ENCODE measurements around the gene GNG7. TPM values are rescaled to one million over a fixed set of nuclear protein-coding genes. Genes with fewer than 3 reads are reported as not detected.
"Not testable (repeated sequence)": the region's sequence is repeated elsewhere in the genome, so short reads cannot be mapped to it uniquely, and the experiment has no call there.

Gene GNG7
- total RNA-seq, 1 donor from 2014 or later: 0.96 TPM

GRCh38 chr19:2659856-2660432 lies 42.5 kb downstream of the GNG7 start:
- TF ChIP-seq CTCF (IDR thresholded peaks at IDR 0.05): no peak
- intact Hi-C loops (cut with DNase I): loop anchor here (10.0 kb wide), 1 partner anchor 195 kb away; no protein-coding TSS in a partner anchor
- DNase-seq (ENCODE audit: low spot score in 2 of 2): no peak
- Histone ChIP-seq H3K36me3 (no peaks in the 10 kb centered on the region), H3K27ac (no peak overlapping the region), H3K4me1 (no peaks in the 10 kb centered on the region), H3K9me3 (no peaks in the 10 kb centered on the region), H3K4me3 (no peak overlapping the region), H3K27me3 (no peaks in the 10 kb centered on the region)

GRCh38 chr19:2656533-2656932 lies 46.0 kb downstream of the GNG7 start:
- no peaks in the 10 kb centered on the region for H3K36me3 ChIP-seq
- H3K4me1 ChIP-seq: no peaks in the 10 kb centered on the region
- no peaks in the 10 kb centered on the region for H3K9me3 ChIP-seq
- no peak for DNase-seq (ENCODE audit: low spot score in 2 of 2)
- no peaks in the 10 kb centered on the region for H3K27me3 ChIP-seq
- H3K27ac ChIP-seq: no peak overlapping the region
- no peak overlapping the region for H3K4me3 ChIP-seq
- intact Hi-C loops (cut with DNase I): no loop called here
- TF ChIP-seq CTCF (IDR thresholded peaks at IDR 0.05): no peak

- Histone ChIP-seq H3K27me3 (no peaks in the 10 kb centered on the region), H3K4me3 (no peak overlapping the region), H3K9me3 (no peaks in the 10 kb centered on the region), H3K4me1 (no peaks in the 10 kb centered on the region), H3K36me3 (no peaks in the 10 kb centered on the region), H3K27ac (no peak overlapping the region)
- no peak for TF ChIP-seq CTCF (IDR thresholded peaks at IDR 0.05)
- no peak for DNase-seq (ENCODE audit: low spot score in 2 of 2)
- intact Hi-C loops (cut with DNase I): loop anchor here (5.0 kb wide), 1 partner anchor 218 kb away; no protein-coding TSS in a partner anchor
Measured at GRCh38 chr19:2653710-2654707, 48.5 kb downstream of the GNG7 start.

- DNase-seq (ENCODE audit: low spot score in 2 of 2): no peak
- Histone ChIP-seq H3K36me3 (no peaks in the 10 kb centered on the region), H3K4me3 (no peak overlapping the region), H3K27me3 (no peaks in the 10 kb centered on the region), H3K4me1 (no peaks in the 10 kb centered on the region), H3K27ac (no peak overlapping the region), H3K9me3 (no peaks in the 10 kb centered on the region)
- intact Hi-C loops (cut with DNase I): loop anchor here (5.0 kb wide), 1 partner anchor 219 kb away; no protein-coding TSS in a partner anchor
- TF ChIP-seq CTCF (IDR thresholded peaks at IDR 0.05): no peak
Measured at GRCh38 chr19:2653218-2653617, 49.3 kb downstream of the GNG7 start.

GRCh38 chr19:2652504-2653099 lies 49.9 kb downstream of the GNG7 start:
- DNase-seq (ENCODE audit: low spot score in 2 of 2): no peak
- intact Hi-C loops (cut with DNase I): loop anchor here (5.0 kb wide), 1 partner anchor 220 kb away; no protein-coding TSS in a partner anchor
- Histone ChIP-seq H3K36me3 (no peaks in the 10 kb centered on the region), H3K9me3 (no peaks in the 10 kb centered on the region), H3K27ac (no peak overlapping the region), H3K4me1 (no peaks in the 10 kb centered on the region), H3K4me3 (no peak overlapping the region), H3K27me3 (no peaks in the 10 kb centered on the region)
- no peak for TF ChIP-seq CTCF (IDR thresholded peaks at IDR 0.05)

- not testable (repeated sequence) for H3K9me3 ChIP-seq; H3K27ac ChIP-seq; H3K4me1 ChIP-seq; H3K27me3 ChIP-seq; H3K36me3 ChIP-seq; H3K4me3 ChIP-seq; DNase-seq (ENCODE audit: low spot score in 2 of 2)
- intact Hi-C loops (cut with DNase I): loop anchor here (5.0 kb wide), 1 partner anchor 221 kb away; no protein-coding TSS in a partner anchor
Measured at GRCh38 chr19:2651002-2651733, 51.3 kb downstream of the GNG7 start.
